ENCODE measurements around the gene UBE4B. TPM values are rescaled to one million over a fixed set of nuclear protein-coding genes. Genes with fewer than 3 reads are reported as not detected.
A peak's percentile ranks its signal among the peaks of the same experiment; 100 is the strongest.

UBE4B gene
- total RNA-seq, 1 donor from 2014 or later: 39.8 TPM

DNA sequence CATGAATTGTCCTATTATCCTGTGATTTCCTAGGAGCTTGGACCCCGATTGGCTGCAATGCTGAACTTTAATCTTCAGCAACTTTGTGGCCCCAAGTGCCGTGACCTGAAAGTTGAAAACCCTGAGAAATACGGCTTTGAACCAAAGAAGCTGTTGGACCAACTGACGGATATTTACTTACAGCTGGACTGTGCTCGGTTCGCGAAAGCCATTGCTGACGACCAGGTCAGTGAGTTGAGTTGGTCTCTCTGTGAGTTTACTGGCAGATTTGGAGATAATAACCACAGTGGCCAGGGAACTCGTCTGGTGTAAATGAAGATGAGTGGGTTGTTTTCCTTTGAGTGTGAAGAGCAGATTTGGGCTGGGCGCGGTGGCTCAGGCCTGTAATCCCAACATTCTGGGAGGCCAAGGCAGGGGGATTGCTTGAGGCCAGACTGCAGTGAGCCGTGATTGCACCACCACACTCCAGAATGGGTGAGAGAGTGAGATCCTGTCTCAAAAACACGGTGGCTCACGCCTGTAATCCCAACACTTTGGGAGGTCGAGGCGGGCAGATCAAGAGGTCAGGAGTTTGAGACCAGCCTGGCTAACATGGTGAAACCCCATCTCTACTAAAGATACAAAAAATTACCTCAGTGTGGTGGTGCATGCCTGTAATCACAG is 138.5 kb downstream of the UBE4B start:
- DNase-seq (ENCODE audit: low spot score): peak; percentile 57

- peak; percentile 11 for DNase-seq (ENCODE audit: low spot score)
Observed at GRCh38 chr1:10171995-10172669, 139.4 kb downstream of the UBE4B start.

GRCh38 chr1:10173582-10173981 is 140.8 kb downstream of the UBE4B start:
- DNase-seq (ENCODE audit: low spot score): peak; percentile 41

DNA sequence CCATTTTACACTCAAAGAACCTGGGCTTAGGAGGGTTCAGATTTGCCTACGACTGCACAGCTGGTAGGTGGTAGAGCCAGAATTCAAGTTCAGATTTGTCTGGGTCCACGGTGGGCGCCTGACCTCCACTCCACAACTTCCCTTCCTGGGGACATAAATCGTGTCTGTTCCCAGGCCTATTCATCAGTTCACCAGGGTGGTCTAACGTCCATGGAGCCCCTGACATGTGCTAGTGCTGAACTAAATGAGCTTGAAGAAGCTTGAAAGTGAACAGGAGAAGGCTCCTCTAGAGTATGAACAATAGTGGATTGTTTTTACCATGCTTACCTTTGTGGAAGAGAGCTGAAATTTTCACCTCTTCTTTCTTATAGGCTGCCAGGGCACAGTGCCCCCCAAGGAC is 145.1 kb downstream of the UBE4B start:
- DNase-seq (ENCODE audit: low spot score): no peak

DNA sequence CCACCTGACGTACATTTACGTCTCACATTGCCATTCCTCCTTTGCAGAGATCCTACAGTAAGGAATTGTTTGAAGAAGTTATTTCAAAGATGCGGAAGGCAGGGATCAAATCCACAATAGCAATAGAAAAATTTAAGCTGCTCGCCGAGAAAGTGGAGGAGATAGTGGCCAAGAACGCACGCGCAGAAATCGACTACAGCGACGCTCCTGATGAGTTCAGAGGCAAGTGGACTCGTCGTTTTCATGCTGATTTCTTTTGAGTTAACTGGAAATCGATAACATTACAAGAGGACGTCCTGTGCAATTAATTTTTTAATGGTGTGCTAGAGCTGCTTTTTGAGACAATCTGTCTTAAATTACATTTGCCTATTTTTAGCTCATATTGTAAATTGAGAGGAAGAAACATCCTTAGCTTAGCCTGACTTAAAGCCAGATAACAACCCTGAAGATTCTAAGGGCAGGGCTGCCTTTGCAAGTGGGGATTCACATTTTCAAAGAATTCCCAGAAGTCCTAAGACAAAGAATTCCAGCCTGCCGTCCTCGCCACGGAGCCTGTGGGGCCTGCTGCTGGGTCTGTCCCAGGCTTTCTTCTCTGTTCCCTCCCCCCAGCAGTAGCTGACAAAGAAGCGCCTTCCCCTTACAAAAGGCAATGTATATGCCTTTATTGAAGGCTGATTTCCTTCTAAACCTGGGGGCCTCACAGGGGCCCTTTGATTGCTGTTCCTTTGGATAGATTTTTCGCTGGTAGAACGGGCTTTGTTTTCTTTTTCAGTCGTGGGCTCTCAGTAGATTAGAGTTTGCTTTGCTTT is 146.0 kb downstream of the UBE4B start:
- no peak for DNase-seq (ENCODE audit: low spot score)

DNA sequence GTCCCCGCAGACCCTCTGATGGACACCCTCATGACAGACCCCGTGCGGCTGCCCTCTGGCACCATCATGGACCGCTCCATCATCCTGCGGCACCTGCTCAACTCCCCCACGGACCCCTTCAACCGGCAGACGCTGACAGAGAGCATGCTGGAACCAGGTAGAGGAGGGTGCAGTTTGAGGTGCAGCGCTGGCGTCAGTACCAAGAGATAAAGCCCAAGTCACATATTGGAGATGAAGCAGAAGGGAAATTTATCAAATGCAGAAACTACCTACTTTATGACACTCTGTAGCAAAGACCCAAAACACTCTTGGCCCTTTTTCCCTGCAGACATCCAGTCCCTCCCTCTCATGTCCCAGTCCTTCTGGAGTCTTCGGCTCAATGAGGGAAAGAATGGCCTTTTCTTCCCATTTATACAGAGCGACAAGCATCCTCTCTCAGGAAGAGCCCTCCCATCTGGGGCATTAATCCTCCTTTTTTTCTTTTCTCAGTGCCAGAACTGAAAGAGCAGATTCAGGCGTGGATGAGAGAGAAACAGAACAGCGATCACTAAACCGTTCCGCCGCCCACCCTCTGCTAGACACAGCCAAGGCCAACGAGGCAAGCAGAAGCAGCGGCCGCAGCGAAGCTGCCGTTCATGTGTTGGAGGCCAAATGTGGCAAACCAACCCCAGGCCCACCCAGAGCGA is 146.8 kb downstream of the UBE4B start:
- DNase-seq (ENCODE audit: low spot score): no peak

DNA sequence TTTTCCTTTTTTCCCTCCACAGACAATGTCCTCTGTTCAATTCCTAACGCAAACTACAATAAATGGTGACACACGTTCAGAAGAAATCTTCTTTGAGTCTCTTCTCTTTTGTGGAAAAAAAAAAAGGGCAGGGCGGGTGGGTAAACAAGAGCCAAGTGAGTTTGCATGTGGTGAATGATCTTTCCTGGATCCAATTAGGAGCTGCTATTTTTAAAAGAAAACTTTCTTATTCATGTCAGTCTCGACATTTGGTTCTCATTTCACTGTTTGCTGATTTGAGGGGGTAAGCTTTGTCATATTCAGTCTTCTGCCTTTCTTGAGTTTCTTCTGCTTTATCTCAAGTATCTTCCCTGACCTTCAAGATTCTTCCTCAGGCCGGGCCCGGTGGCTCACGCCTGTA is 148.4 kb downstream of the UBE4B start:
- DNase-seq (ENCODE audit: low spot score): no peak

GRCh38 chr1:10185759-10186158 is 153.0 kb downstream of the UBE4B start:
- DNase-seq (ENCODE audit: low spot score): no peak

GRCh38 chr1:10186331-10187025 is 153.7 kb downstream of the UBE4B start:
- no peak for DNase-seq (ENCODE audit: low spot score)

- no peak for DNase-seq (ENCODE audit: low spot score)
Observed at GRCh38 chr1:10187026-10187334, 154.2 kb downstream of the UBE4B start.

DNA sequence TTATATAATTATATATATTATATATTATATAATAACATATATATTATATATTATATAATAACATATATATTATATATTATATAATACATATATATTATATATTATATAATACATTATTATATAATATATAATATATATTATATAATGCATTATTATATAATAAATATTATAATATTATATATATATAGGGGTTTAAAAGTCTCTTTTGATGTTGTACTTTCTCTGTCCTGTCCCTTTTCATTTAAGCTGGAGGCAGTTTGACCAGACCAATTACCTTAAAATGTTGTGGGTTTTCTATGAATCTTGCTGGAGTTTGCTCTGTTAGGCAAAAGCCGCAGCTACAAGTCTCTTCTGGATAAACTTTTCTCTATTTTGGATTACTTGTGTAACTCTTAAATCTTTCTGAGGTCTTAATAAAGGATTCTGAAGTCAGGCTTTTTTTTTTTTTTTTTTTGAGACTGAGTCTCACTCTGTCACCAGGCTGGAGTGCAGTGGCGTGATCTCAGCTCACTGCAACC is 155.4 kb downstream of the UBE4B start:
- DNase-seq (ENCODE audit: low spot score): no peak

DNA sequence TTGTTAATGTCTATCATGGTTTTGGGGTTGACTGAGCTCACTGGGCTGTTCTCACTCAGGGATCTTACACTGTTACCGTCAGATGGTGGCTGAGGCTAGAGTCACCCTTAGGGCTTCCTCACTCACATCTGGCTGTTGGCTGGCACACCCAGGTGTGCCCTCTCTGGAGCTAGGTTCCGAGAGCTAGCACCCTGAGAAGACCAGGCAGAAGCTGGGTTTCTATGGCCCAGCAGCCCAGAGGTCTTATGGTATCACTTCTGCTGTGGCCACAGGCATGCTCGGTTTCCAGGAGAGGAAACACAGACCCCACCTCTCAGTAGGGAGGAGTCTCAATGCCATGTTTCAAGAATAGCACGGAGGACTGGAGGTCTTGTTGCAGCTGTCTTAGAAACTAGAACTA is 156.9 kb downstream of the UBE4B start:
- peak; percentile 72 for DNase-seq (ENCODE audit: low spot score)

DNA sequence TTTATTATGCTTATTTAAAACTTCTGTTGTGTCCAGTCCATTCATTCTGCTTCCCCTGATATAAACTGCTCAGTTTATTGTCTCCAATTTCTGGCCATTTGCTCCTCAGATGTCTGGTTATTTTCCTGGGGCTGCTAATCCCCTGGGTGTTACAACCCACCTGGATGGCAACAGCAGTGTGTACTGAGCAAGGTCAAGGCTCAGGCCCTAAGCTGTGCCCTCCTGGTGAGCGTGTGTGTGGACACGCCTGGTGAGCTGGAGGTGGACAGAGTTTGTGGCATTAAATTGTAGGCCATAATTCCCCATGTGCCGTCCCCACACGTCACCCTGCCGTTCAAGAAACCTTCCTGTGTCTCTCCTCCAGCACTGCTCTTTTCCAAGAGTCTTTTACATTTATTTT is 159.5 kb downstream of the UBE4B start:
- DNase-seq (ENCODE audit: low spot score): peak; percentile 14

GRCh38 chr1:10193288-10193687 is 160.5 kb downstream of the UBE4B start:
- peak; percentile 41 for DNase-seq (ENCODE audit: low spot score)

DNA sequence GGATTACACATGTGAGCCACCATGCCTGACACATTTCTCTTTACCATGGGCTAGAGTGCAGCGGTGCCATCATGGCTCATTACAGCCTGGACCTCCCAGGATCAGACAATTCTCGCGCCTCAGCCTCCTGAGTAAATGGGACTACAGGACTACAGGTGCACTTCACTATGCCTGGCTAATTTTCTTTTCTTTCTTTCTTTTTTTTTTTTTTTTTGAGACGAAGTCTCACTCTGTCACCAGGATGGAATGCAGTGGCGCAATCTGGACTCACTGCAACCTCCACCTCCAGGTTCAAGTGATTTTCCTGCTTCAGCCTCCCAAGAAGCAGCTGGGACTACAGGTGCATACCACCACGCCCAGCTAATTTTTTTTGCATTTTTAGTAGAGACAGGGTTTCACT is 162.8 kb downstream of the UBE4B start:
- DNase-seq (ENCODE audit: low spot score): peak; percentile 16

DNA sequence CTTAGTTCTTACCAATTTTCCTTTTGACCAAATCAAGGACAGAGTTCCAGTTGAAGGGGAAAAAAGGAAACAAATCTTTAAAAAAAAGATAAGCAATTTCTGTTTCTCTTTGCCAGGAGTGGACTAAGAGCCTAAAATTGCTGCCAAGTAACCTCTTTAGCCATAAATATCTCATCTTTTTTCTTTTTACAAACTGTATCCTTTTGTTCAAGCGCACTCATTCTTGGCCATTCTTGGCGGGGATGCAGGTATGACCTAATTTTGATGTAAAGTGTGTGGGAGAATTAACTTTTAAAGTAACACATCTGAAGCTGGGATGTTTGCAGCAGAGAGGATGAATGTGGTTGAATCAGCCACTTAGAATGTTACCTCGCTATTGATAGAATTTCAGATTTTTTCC is 164.2 kb downstream of the UBE4B start:
- no peak for DNase-seq (ENCODE audit: low spot score)

GRCh38 chr1:10200620-10201019 is 167.9 kb downstream of the UBE4B start:
- DNase-seq (ENCODE audit: low spot score): no peak

DNA sequence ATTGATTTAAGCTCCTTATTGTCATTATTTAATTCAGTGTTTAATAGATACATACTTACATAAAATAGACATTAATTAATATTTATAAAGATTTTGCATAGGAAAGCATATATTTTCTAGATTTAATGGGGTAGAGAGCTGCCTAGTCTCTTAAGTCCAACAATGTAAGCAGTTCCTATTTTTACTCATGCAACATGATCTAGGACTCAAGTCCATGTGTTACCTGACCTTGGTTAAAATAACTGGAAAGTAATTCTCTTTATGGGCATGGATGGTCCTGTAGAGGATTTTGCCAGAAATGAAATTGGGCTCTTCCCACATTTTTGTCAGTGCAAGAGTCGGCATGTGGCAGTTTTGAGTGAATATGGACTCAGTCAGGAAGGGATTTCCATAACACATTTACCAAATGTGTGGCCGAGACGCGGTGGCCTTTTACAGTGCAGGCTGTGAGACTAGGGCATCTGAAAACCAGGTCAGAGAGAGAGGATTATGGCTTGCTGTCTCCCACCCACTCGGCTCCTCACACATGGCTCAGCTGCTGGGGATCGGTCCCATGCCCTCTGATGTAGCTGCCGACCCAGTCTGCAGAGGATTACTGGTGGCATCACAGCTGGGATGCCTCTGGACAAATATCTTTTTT is 171.4 kb downstream of the UBE4B start:
- DNase-seq (ENCODE audit: low spot score): peak; percentile 26

- peak; percentile 26 for DNase-seq (ENCODE audit: low spot score)
Observed at GRCh38 chr1:10205206-10205605, 172.4 kb downstream of the UBE4B start.

- DNase-seq (ENCODE audit: low spot score): no peak
Observed at GRCh38 chr1:10207810-10208209, 175.1 kb downstream of the UBE4B start.
